CD4-positive, alpha-beta T cell treated with Interleukin-4 for 1 hour (primary cell): Measurements from ENCODE around the gene CNR1.
"Not testable (repeated sequence)": the region's sequence is repeated elsewhere in the genome, so short reads cannot be mapped to it uniquely, and the experiment has no call there.

Experiments
- DNase-seq, 2 donors: peaks; one replicate each; pipeline ENCODE4 v3.0.0-alpha.2; 2020 to 2022

Gene CNR1

DNA sequence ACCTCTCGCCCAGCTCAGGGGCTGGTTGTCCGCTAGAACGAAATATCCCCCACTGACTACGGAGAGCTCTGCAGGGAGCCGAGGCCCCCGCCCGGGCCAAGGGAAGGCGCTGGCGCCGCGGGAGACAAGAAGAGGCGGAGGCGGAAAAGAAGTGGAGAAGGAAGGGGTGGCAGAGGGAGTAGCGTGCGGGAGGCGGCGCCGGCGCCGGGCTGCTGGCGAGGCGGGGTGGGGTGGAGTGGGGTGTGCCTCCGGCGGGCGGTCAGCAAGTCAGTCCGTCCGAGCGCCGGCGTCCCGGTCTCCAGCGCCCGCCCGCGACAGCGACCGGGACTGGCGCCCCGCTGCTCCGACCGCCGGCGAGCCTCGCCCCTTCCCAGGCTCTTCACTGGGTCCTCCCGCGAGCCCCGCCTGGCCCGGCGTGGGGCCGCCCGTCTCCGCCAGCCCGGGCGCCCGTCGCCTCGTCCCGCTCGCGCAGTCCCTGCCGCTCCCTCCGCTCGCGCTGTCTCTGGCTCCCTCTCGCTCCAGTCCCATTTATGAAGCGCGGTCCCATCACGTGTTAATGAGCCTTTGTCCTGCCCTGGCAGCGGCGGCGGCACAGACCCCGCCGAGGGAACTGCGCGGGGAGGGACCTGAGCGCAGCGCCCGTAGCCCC lies at the start of gene CNR1:
Gene CNR1, minus strand, starts transcription at position 504 of the 649 bp plus-strand sequence. CDS start 21,073 bp downstream, outside the sequence.
- DNase-seq = no peak

- DNase-seq = no peak
Observed at GRCh38 chr6:88211446-88211845, 45.3 kb upstream of the CNR1 start.

GRCh38 chr6:88209301-88209700 lies 43.2 kb upstream of the CNR1 start:
- DNase-seq = no peak

GRCh38 chr6:88208726-88209125 lies 42.6 kb upstream of the CNR1 start:
- DNase-seq = no peak

DNA sequence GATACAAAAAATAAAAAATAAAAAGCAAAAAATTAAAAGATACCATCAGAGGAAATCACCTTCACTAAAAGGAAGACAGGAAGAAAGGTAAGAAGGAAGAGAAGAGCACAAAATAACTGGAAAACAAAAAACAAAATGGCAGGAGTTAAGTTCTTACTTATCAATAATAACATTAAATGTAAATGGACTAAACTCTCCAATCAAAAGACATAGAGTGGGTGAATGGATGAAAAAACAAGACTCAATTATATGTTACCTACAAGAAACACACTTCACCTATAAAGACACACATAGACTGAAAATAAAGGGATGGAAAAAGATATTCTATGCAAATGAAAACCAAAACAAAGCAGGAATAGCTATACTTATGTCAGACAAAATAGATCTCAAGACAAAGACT lies 35.6 kb upstream of the CNR1 start:
- DNase-seq = not testable (repeated sequence)

DNA sequence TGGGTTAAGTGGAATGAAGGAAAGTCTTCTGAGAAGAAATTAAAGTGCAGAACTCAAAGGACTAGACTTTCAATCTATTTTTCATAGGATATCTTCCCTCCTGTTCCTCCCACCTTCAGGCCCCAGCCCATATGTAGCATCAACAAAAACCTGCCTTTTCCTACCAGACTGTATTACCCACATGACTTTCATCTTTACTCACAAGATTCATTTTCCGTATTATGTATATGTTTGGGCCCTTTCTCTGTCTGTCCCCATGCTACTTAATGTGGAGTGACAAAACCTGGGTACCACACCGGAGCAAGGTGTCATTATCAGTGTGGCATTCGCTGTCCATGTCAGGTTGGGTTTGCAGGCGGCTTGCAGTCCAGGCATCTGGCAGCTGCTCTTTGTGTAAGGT lies 18.8 kb upstream of the CNR1 start:
- no peak for DNase-seq

GRCh38 chr6:88183471-88183870 lies 17.3 kb upstream of the CNR1 start:
- DNase-seq = no peak

- DNase-seq = peak in 1 of 2 donors; percentile 43
Observed at GRCh38 chr6:88179692-88180091, 13.5 kb upstream of the CNR1 start.

- no peak for DNase-seq
Observed at GRCh38 chr6:88177961-88178464, 11.9 kb upstream of the CNR1 start.

DNA sequence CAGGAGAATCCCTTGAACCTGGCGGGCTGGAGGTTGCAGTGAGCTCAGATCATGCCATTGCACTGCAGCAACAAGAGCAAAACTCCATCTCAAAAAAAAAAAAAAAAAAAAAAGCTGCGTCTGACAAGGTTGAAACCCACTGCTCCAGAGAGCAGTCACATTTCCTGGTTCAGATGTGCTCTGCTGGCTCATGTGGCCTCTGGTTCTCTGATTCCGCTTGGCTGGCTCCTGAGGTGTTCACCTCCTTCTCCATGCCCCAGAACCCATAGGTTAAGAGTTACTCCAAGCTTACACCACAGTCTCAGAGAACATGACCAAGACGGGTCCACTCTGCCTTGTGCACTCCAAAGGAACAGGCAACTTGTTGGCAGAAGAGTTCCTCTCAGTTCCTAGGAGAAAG lies 8.8 kb upstream of the CNR1 start:
- no peak for DNase-seq

GRCh38 chr6:88171312-88171711 lies 5.2 kb upstream of the CNR1 start:
- no peak for DNase-seq

- no peak for DNase-seq
Observed at GRCh38 chr6:88168362-88168761, 2.2 kb upstream of the CNR1 start.

DNA sequence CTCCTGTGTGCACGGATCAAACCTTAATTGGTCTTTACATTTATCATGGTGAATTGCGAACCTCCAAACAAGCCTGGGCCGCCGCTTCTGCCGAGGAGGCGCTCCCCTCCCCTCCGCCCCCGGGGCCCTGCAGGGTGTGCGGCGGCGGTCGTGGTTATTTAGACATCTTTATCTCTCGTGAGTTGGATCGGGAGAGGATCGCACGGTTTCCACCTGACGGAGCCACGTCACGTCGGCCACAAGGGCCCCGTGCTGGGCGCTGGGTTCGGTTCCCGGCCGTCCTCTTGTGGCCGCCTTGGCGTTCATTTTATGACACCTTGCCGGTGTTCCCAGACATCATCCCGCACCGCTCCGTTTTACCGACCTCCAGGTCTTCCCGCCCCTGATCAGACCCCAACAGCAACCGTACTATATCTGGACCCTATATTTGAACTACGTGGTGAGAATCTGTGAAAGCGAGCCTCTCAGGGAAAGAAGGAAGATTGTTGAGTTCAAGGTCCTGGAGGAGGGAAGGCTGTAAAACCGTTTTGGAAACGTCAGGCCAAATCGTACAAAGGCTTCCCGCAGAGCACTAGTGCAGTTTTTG lies 1.3 kb upstream of the CNR1 start:
- DNase-seq = no peak

- no peak for DNase-seq
Observed at GRCh38 chr6:88166493-88167351, 575 bp upstream of the CNR1 start.

- no peak for DNase-seq
Observed at GRCh38 chr6:88165087-88165843, 882 bp downstream of the CNR1 start.

DNA sequence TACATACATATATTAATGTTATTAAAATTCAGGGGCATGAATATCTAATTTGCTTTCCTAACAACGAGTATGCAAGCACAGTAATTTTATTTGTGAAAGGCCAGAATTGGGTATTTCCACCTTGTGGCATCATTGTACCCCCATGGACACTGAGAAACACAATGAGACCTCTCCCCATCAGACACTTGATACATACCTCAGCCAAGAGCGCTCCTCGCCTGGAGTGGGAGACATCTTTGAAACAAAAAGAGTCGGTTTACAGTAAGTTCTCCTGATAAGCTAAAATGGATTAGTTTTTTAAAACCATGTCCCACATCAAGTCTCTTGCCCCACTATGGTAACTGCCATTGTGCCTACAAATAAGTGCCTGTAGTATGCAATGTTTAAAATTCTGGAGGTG lies 2.1 kb downstream of the CNR1 start:
- DNase-seq = no peak

DNA sequence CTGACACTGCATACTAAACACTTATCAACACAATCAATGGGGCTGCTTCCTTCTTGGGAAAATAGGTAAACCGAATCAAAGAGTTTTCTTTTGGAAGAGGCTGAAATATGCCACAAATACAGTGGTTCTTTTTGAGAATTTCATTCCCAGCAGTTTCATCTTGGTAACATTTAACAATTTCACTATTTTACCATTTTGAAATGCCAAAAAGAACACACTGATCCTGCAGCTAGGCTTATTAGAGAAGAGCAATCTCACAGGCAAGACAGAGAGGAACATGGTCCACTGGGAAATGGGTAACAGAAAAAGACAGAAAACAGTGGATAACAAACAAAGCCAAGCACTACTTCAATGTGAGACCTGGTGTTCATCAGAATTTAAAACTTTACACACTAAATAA lies 2.5 kb downstream of the CNR1 start:
- no peak for DNase-seq

- DNase-seq = no peak
Observed at GRCh38 chr6:88161940-88162339, 4.2 kb downstream of the CNR1 start.

- DNase-seq = no peak
Observed at GRCh38 chr6:88157106-88157505, 9.0 kb downstream of the CNR1 start.

GRCh38 chr6:88145298-88145963 lies 20.7 kb downstream of the CNR1 start:
- no peak for DNase-seq

DNA sequence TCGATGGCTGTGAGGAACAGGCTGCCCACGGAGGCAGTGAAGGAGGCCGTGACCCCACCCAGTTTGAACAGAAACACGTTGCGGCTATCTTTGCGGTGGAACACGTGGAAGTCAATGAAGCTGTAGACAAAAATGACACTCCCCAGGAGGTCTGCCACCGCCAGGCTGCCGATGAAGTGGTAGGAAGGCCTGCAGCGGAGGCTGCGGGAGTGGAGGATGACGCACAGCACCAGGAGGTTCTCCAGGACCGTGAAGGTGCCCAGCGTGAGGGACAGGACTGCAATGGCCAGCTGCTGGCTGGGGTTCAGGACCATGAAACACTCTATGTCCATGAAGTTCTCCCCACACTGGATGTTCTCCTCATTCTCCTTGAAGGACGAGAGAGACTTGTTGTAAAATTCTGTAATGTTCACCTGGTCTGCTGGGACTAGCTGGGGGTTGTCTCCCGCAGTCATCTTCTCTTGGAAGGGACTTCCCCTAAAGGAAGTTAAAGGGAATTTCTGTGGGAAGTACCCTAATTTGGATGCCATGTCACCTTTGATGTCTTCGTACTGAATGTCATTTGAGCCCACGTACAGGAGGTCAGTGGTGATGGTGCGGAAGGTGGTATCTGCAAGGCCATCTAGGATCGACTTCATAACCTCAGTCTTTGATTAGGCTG lies 21.4 kb downstream of the CNR1 start:
- no peak for DNase-seq
